Testis (tissue), 2 donors: Measurements from ENCODE around the gene HLA-DQA1.

Source experiments
- POLR2A ChIP-seq: fragments of 450-650 bp; IDR thresholded peaks from one replicate; pipeline ENCODE4 v1.6.1; 2017; ENCODE audit warnings: antibody characterized with exemption, mild to moderate bottlenecking, moderate library complexity
- TF ChIP-seq, protein P1 (sequence below), 3 experiments: fragments of 450-650 bp in 2 of 3; fragments of 200-600 bp in 1 of 3; sonication (generic) in 1 of 3; IDR thresholded peaks; one replicate each; pipeline ENCODE4 v1.5.1; 2016 to 2019; ENCODE audit warnings: antibody characterized with exemption in 3 of 3, mild to moderate bottlenecking in 2 of 3, moderate library complexity in 1 of 3

DNA sequence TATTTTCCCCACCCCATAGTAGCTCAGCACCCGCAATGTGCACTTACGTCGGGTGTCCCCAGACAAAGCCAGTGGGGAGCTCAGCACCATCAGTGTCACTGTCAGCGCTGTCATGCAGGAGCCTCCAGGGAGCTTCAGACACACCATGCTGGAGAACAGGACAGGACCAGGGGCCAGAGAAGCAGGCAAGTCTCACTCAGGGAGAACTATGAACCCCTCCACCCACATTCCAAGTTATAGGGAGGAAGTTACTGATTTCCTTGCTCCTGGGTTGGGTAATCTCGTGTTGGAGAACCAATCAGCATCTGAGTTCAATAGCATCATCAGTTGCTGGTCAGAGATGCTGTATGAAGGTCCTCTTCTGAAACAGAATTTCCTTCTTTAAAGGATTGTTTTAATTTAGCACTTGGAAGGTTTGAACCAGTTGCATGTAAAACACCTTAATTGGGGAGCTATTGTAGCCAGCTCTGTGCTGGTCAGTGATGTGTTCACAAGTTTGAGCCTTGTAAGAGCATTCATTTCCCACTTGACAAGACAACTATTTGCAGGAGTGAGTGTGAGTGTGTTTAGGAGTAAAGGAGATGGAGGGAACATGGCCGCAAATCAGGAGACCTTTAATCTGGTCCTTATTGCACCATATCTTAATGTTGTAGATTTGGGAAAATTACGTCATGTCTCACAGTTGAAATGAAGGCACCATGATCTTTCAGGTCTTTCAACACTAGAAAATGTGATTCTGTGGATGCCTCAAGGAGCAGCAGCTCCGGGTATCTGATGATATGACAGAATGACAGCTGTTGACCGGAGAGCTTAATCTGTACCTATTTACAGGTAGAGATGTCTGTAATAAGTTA is 47.4 kb upstream of the HLA-DQA1 start, which contains the start of gene HLA-DRB1:
- TF ChIP-seq, protein P1, sequence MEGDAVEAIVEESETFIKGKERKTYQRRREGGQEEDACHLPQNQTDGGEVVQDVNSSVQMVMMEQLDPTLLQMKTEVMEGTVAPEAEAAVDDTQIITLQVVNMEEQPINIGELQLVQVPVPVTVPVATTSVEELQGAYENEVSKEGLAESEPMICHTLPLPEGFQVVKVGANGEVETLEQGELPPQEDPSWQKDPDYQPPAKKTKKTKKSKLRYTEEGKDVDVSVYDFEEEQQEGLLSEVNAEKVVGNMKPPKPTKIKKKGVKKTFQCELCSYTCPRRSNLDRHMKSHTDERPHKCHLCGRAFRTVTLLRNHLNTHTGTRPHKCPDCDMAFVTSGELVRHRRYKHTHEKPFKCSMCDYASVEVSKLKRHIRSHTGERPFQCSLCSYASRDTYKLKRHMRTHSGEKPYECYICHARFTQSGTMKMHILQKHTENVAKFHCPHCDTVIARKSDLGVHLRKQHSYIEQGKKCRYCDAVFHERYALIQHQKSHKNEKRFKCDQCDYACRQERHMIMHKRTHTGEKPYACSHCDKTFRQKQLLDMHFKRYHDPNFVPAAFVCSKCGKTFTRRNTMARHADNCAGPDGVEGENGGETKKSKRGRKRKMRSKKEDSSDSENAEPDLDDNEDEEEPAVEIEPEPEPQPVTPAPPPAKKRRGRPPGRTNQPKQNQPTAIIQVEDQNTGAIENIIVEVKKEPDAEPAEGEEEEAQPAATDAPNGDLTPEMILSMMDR (IDR thresholded peaks at IDR 0.05): no peak
- TF ChIP-seq POLR2A: no peak
